Esophagus squamous epithelium (tissue), 5 donors: ENCODE data around the gene UPK2. TPM values are rescaled to one million over a fixed set of nuclear protein-coding genes. Genes with fewer than 3 reads are reported as not detected.

Experiments
- DNase-seq: peaks from one replicate; lab custom pipeline; 2025; lab: John Stamatoyannopoulos, UW
- H3K27ac ChIP-seq, 4 donors: fragments of 200-600 bp; sonication (generic); one replicate each; pipeline ENCODE4 v1.5.1; 2016 to 2019; ENCODE audit warnings: mild to moderate bottlenecking in 1 of 4
- H3K27me3 ChIP-seq, 4 donors: fragments of 200-600 bp; sonication (generic); 1 replicate in 3 of 4; 2 replicates in 1 of 4; pipeline versions ENCODE4 v1.5.1 to v1.6.0; 2017 to 2021; ENCODE audit warnings: antibody characterized with exemption in 1 of 4
- H3K36me3 ChIP-seq, 3 donors: fragments of 200-600 bp; sonication (generic); one replicate each; pipeline ENCODE4 v1.5.1; 2016 to 2019
- H3K4me1 ChIP-seq, 3 donors: fragments of 200-600 bp; sonication (generic); one replicate each; pipeline ENCODE4 v1.5.1; 2017 to 2019
- H3K4me3 ChIP-seq, 4 donors: fragments of 200-600 bp; sonication (generic); 1 replicate in 3 of 4; 2 replicates in 1 of 4; pipeline ENCODE4 v1.5.1; 2016 to 2019; ENCODE audit warnings: mild to moderate bottlenecking in 2 of 4, moderate library complexity in 1 of 4
- H3K9me3 ChIP-seq, 3 donors: fragments of 200-600 bp; sonication (generic); one replicate each; pipeline ENCODE4 v1.5.1; 2016 to 2019
- POLR2A ChIP-seq, 4 donors: fragments of 450-650 bp; IDR thresholded peaks; one replicate each; pipeline ENCODE4 v1.6.1; 2017; ENCODE audit warnings: antibody characterized with exemption in 4 of 4, mild to moderate bottlenecking in 4 of 4, moderate library complexity in 3 of 4
- WGBS, 2 donors: methylation state at CpG; one replicate each; pipeline ENCODE4 v1.1.5; 2018; 5-methylcytosine and 5-hydroxymethylcytosine counted together
- intact Hi-C: fragments of 100-400 bp; cut with DNase I; formaldehyde crosslinking; loops from one replicate; pipeline ENCODE4 v1.15.0; 2022
- total RNA-seq, 4 donors: library from RNA; depleted of rRNA; stranded (reverse); fragments of >200 nt; gene quantifications; one replicate each; pipeline ENCODE4 v1.1.0, GENCODE V29; 2016
- TF ChIP-seq, protein P1 (sequence below), 6 experiments: fragments of 450-650 bp in 4 of 6; fragments of 200-600 bp in 2 of 6; sonication (generic) in 2 of 6; IDR thresholded peaks; one replicate each; pipeline ENCODE4 v1.5.1; 2016 to 2019; ENCODE audit warnings: antibody characterized with exemption in 6 of 6, mild to moderate bottlenecking in 4 of 6, moderate library complexity in 4 of 6
- donor health status: DM: yes; HTN: yes; CAD: no.

The UPK2 gene
- under 1 TPM in 1 of 4 donors, not detected in 3; 0.57 TPM for total RNA-seq

DNA sequence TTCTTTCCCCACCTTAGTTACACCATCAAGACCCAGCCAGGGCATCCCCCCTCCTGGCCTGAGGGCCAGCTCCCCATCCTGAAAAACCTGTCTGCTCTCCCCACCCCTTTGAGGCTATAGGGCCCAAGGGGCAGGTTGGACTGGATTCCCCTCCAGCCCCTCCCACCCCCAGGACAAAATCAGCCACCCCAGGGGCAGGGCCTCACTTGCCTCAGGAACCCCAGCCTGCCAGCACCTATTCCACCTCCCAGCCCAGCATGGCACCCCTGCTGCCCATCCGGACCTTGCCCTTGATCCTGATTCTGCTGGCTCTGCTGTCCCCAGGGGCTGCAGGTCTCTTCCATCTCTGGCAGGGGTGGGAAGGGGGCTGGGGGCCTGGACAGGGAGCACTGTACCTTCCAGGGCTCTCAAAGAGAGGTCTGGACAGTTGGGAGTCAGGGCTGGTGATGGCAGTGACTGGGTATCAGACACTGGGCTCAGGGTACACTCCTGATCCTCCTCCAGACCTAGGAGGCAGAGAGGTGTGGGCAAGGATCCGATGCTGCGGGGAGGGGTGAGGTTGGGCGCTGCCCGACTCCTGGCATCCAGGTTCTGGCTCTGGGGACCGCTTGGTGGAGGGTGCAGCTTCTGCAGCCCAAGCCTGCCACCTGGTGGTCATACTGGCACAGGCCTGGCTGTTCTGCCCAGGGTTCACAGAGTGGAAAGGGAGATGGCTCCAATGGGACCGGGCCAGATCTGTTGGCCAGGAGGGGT is at the start of gene UPK2:
UPK2 (plus strand) TSS at position 205 of the 753 bp plus-strand sequence; CDS start at position 258, 53 bp downstream.
- 0% methylated on average over 1 to 6 of the region's 7 CpGs for WGBS, 2 donors

DNA sequence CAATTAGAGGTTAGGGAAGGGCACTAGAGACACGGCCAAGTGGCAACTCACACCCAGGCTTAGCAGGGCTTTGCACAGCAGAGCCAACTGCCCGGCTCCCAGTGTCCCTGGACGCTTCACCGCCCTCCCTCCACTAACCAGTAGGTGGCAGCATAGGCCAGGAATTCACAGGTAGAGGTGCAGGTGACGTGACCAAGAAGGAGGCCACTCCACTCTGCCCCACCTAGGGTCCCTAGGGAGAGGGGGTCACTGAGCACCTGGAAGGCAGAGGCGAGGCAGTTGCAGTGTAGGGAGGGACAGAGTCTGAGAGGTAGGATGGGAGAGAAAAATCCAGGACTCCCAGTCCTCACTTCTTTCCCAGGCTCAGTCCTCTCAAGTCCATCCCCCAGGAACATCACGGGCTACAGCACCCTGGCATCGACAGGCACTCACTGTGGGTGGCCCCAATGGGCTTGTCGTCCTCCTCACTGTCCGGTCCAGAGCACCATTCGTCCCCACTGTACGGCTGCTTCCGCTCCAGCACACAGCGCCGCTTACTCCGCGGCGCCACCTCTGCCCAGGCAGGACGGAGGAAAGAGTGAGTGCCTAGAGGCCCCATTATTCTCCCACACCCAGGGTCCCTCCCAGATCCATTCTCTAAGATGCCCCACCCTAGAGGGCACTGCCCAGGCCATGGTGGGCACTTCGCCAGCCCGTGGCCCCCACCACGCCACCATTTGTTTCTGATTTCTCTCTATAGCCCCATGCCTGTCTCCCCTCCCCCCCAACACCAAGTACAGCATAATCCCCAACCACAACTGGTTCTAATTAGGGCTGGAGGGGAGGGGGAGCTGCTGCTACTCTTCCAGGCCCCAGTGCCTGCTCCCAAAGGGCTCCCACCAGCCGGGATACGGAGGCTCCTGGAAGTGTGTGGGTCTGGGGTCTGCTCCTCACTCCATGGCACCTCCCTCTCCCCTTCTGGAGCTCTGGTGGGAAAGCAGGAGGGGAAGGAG is 48.8 kb upstream of the UPK2 start:
- H3K36me3 ChIP-seq, result peaks cover 19 to 69% (median 26%) of the 10 kb centered on the region in 3 donors
- 22 to 40% methylated on average over 11 to 17 of the region's 24 CpGs for WGBS, 2 donors

More for the DNA sequence above, at the start of gene UPK2:
- no peaks in the 10 kb centered on the region for H3K36me3 ChIP-seq
- H3K27ac ChIP-seq, result no peak within 1 kb of the TSS
- no peaks in the 10 kb centered on the region for H3K9me3 ChIP-seq
- intact Hi-C loops, result loop anchor here (5.0 to 10.0 kb wide), 2 partner anchors 51 to 264 kb away; no protein-coding TSS in a partner anchor
- H3K4me3 ChIP-seq, result no peak within 1 kb of the TSS
- peaks cover 0 to 30% (median 0%) of the 10 kb centered on the region in 4 donors for H3K27me3 ChIP-seq
- H3K4me1 ChIP-seq, result peaks cover 0 to 11% (median 0%) of the 10 kb centered on the region in 3 donors
- TF ChIP-seq POLR2A (IDR thresholded peaks at IDR 0.05), result no peak
- TF ChIP-seq, protein P1, sequence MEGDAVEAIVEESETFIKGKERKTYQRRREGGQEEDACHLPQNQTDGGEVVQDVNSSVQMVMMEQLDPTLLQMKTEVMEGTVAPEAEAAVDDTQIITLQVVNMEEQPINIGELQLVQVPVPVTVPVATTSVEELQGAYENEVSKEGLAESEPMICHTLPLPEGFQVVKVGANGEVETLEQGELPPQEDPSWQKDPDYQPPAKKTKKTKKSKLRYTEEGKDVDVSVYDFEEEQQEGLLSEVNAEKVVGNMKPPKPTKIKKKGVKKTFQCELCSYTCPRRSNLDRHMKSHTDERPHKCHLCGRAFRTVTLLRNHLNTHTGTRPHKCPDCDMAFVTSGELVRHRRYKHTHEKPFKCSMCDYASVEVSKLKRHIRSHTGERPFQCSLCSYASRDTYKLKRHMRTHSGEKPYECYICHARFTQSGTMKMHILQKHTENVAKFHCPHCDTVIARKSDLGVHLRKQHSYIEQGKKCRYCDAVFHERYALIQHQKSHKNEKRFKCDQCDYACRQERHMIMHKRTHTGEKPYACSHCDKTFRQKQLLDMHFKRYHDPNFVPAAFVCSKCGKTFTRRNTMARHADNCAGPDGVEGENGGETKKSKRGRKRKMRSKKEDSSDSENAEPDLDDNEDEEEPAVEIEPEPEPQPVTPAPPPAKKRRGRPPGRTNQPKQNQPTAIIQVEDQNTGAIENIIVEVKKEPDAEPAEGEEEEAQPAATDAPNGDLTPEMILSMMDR (IDR thresholded peaks at IDR 0.05), result peak; percentile 80 to 98 (median 96)
- peak; percentile 14 for DNase-seq

DNA sequence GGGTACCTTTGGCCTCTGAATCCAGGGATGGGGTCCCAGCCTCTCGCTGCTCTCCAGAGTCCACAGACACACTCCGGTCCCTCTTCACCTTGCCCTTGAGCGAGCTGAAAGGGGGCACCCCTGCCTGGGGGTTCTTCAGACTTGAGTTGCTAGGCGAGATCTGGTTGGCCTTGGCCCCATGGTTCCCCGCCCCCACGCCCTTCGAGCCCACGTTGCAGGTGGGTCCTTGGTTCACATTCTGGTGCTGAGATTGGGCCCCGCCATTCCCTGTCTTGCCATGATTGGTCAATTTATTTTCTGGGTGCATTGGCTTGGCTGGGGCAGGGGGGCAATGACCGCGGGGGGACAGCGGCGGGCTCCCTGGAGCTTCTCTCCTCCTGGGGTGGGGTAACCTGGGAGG is 47.8 kb upstream of the UPK2 start:
- intact Hi-C loops, result loop anchor here (2.0 to 10.0 kb wide), 2 partner anchors 17 to 47 kb away; partner anchors contain the start of genes BCL9L and UPK2
- TF ChIP-seq, protein P1 (IDR thresholded peaks at IDR 0.05), result no peak
- TF ChIP-seq POLR2A (IDR thresholded peaks at IDR 0.05), result no peak
- Histone ChIP-seq H3K4me1 (peaks cover 60 to 82% (median 63%) of the 10 kb centered on the region in 3 donors), H3K27ac (peak overlapping the region; percentile 95 to 100 (median 98)), H3K27me3 (no peaks in the 10 kb centered on the region), H3K36me3 (peaks cover 10 to 60% (median 17%) of the 10 kb centered on the region in 3 donors), H3K4me3 (no peak overlapping the region), H3K9me3 (no peaks in the 10 kb centered on the region)
- WGBS, 2 donors, result 90% methylated on average over 4 of the region's 13 CpGs; no CpG with 5 or more reads in 1 of the 2 donors
- DNase-seq, result no peak

More for the DNA sequence above, 48.8 kb upstream of the UPK2 start:
- no peaks in the 10 kb centered on the region for H3K27me3 ChIP-seq
- H3K4me1 ChIP-seq, result peaks cover 51 to 77% (median 53%) of the 10 kb centered on the region in 3 donors
- H3K27ac ChIP-seq, result peak overlapping the region; percentile 73 to 100 (median 85)
- intact Hi-C loops, result loop anchor here (2.0 to 10.0 kb wide), 2 partner anchors 17 to 47 kb away; partner anchors contain the start of genes BCL9L and UPK2
- no peaks in the 10 kb centered on the region for H3K9me3 ChIP-seq
- no peak for TF ChIP-seq POLR2A (IDR thresholded peaks at IDR 0.05)
- TF ChIP-seq, protein P1 (IDR thresholded peaks at IDR 0.05), result peak; percentile 87 to 98 (median 96)
- H3K4me3 ChIP-seq, result peak overlapping the region in 1 of 4 donors; percentile 7
- no peak for DNase-seq

DNA sequence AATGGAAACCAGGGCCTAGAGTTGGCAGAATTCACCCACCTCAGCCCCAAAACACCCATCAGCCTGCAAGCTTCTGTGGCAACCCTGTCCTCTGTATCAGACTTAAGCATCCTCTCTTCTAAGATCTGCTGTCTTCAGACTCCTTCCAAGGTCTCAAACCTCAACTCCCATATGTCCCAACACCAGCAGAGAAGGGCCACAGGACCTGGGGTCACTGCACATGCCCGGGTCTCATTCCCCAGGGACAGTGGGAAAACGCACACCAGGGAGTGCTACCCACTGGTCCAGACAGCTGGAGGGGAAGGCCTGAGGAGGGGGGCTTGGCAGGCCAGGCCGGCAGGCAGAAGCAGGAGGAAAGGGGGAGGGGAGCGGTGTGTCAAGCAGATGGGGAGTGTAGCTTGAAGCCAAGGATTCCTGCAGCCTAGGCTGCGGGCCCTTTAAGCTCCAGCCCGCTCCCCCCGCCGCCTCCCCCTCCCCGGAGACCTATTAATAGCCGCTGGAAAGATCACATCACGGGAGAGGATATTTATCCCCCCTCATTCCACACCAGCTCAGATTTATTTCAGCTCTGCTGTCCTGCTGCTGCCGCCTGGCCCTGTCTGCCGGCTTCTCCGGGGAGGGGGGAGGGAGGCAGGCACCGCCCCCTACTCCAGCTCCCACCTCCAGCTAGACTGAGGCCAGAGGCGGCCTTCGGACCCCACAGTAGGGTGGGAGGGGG is 47.0 kb upstream of the UPK2 start:
- H3K4me3 ChIP-seq, result peak overlapping the region; percentile 14 to 60 (median 38)
- peak in 2 of 4 donors; percentile 55 to 68 for TF ChIP-seq POLR2A (IDR thresholded peaks at IDR 0.05)
- TF ChIP-seq, protein P1 (IDR thresholded peaks at IDR 0.05), result no peak
- WGBS, 2 donors, result 9 to 60% methylated on average over 1 to 5 of the region's 17 CpGs
- H3K27me3 ChIP-seq, result no peaks in the 10 kb centered on the region
- intact Hi-C loops, result loop anchor here (2.0 to 10.0 kb wide), 2 partner anchors 16 to 46 kb away; partner anchors contain the start of genes BCL9L and UPK2
- H3K9me3 ChIP-seq, result no peaks in the 10 kb centered on the region
- DNase-seq, result no peak
- peak overlapping the region; percentile 95 to 100 (median 98) for H3K27ac ChIP-seq
- peaks cover 3 to 52% (median 13%) of the 10 kb centered on the region in 3 donors for H3K36me3 ChIP-seq
- H3K4me1 ChIP-seq, result peaks cover 68 to 82% (median 70%) of the 10 kb centered on the region in 3 donors
